Breast epithelium (tissue), 4 donors: ENCODE results near the gene FRRS1. TPM values are rescaled to one million over a fixed set of nuclear protein-coding genes. Genes with fewer than 3 reads are reported as not detected.

Experiments
- DNase-seq, 2 donors: peaks; one replicate each; pipeline ENCODE4 v3.0.0-alpha.2; 2019; ENCODE audit warnings: low spot score in 2 of 2
- H3K27ac ChIP-seq, 2 donors: fragments of 200-600 bp; sonication (generic) in 1 of 2; one replicate each; pipeline ENCODE4 v1.5.1; 2016 to 2019; ENCODE audit warnings: mild to moderate bottlenecking in 1 of 2
- H3K27me3 ChIP-seq, 2 donors: fragments of 200-600 bp; sonication (generic) in 1 of 2; one replicate each; pipeline versions ENCODE4 v1.5.1 to v1.6.0; 2017 to 2019; ENCODE audit warnings: control low read depth in 1 of 2, mild to moderate bottlenecking in 1 of 2
- H3K36me3 ChIP-seq: fragments of 200-600 bp; one replicate; pipeline ENCODE4 v1.5.1; 2019
- H3K4me1 ChIP-seq, 2 donors: fragments of 200-600 bp; sonication (generic); one replicate each; pipeline ENCODE4 v1.5.1; 2016 to 2019; ENCODE audit warnings: control low read depth in 1 of 2
- H3K4me3 ChIP-seq, 3 donors: fragments of 200-600 bp; sonication (generic); 1 replicate in 2 of 3; 2 replicates in 1 of 3; pipeline ENCODE4 v1.5.1; 2016 to 2019; ENCODE audit warnings: mild to moderate bottlenecking in 3 of 3, moderate library complexity in 2 of 3
- H3K9me3 ChIP-seq, 2 donors: fragments of 200-600 bp; sonication (generic) in 1 of 2; one replicate each; pipeline ENCODE4 v1.5.1; 2016 to 2019; ENCODE audit warnings: control low read depth in 1 of 2
- POLR2A ChIP-seq: fragments of 450-650 bp; IDR thresholded peaks from one replicate; pipeline ENCODE4 v1.6.1; 2016; ENCODE audit warnings: antibody characterized with exemption, mild to moderate bottlenecking, moderate library complexity
- POLR2AphosphoS5 ChIP-seq, 3 donors: sonication (generic); formaldehyde crosslinking; IDR thresholded peaks; one replicate each; pipeline ENCODE4 v1.6.1; 2017; ENCODE audit warnings: antibody characterized with exemption in 3 of 3
- intact Hi-C: fragments of 100-400 bp; cut with DNase I; formaldehyde crosslinking; loops from one replicate; pipeline ENCODE4 v1.15.1; 2023; ENCODE audit warnings: low total_unique reads
- total RNA-seq, 3 donors: library from RNA; depleted of rRNA; stranded (reverse); fragments of >200 nt; gene quantifications; one replicate each; pipeline ENCODE4 v1.1.0, GENCODE V29; 2016
- TF ChIP-seq, protein P1 (sequence below), 3 donors: fragments of 450-650 bp; IDR thresholded peaks; one replicate each; pipeline ENCODE4 v1.5.1; 2016 to 2017; ENCODE audit warnings: antibody characterized with exemption in 3 of 3, mild to moderate bottlenecking in 3 of 3, moderate library complexity in 3 of 3

FRRS1 gene
- total RNA-seq, 3 donors from 2014 or later, result 12.1 to 21.1 (median 12.5) TPM

DNA sequence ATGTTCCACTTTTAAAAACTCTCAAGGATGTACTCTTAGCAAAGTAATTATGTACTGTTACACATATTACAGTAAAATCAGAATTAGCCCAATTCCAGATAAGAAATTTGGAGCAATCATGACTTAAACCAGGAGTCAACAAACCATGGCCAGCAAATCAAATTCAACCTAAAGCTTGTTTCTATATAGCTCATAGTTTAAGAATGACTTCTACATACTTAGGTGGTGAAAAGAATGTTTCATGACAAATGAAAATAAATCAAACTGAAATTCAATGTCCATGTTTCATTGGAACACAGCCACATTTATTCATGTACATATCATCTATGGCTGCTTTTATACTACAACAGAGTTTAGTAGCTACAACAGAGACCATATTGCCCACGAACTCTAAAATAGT, 35.1 kb downstream of the FRRS1 start:
- H3K4me3 ChIP-seq, result no peak overlapping the region
- H3K27ac ChIP-seq, result no peak overlapping the region
- H3K36me3 ChIP-seq, result no peaks in the 10 kb centered on the region
- no peaks in the 10 kb centered on the region for H3K27me3 ChIP-seq
- no peaks in the 10 kb centered on the region for H3K9me3 ChIP-seq
- intact Hi-C loops, result no loop called here
- no peak for DNase-seq
- H3K4me1 ChIP-seq, result no peaks in the 10 kb centered on the region
- TF ChIP-seq, protein P1, sequence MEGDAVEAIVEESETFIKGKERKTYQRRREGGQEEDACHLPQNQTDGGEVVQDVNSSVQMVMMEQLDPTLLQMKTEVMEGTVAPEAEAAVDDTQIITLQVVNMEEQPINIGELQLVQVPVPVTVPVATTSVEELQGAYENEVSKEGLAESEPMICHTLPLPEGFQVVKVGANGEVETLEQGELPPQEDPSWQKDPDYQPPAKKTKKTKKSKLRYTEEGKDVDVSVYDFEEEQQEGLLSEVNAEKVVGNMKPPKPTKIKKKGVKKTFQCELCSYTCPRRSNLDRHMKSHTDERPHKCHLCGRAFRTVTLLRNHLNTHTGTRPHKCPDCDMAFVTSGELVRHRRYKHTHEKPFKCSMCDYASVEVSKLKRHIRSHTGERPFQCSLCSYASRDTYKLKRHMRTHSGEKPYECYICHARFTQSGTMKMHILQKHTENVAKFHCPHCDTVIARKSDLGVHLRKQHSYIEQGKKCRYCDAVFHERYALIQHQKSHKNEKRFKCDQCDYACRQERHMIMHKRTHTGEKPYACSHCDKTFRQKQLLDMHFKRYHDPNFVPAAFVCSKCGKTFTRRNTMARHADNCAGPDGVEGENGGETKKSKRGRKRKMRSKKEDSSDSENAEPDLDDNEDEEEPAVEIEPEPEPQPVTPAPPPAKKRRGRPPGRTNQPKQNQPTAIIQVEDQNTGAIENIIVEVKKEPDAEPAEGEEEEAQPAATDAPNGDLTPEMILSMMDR (IDR thresholded peaks at IDR 0.05), result no peak
- TF ChIP-seq POLR2A (no peak), POLR2AphosphoS5 (IDR thresholded peaks at IDR 0.05) (no peak)

DNA sequence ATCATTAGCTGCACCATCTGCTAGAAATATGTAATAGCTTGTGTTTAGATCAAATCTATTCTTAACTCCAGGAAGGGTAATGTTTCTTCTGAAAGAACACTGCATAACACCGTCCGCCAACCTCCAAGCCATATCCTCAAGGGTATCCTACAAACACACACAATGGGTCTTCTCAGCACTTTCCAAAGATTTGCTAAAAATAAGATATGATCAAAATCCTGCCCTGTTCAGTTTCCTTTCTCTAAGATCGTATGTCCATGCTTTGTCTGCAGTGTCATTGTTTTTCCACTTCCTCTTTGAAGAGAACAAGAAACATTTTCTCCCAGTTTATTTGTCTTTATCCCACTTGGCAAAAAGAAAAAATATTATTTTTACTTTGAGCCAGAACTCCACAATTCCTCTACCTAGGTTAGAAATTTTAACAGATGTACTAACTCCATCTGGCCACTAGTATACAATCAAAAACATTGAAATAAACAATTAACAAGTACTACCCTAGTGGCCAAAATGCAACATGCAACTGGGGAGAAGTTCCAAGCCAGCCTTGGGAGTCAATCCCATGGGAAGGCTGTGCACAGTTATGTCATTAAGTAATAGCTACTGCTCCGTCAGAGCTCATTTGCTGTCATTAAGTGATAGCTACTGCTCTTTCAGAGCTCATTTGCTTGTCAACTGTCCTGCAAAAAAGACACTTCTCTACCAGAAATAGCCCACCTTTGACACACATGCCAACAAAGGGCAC, 37.8 kb downstream of the FRRS1 start:
- H3K9me3 ChIP-seq, result no peaks in the 10 kb centered on the region
- H3K4me1 ChIP-seq, result no peaks in the 10 kb centered on the region
- peak overlapping the region in 1 of 2 donors; percentile 13 for H3K27ac ChIP-seq
- TF ChIP-seq, protein P1 (IDR thresholded peaks at IDR 0.05), result peak in 2 of 3 donors; percentile 14 to 47
- no peak for TF ChIP-seq POLR2AphosphoS5 (IDR thresholded peaks at IDR 0.05)
- intact Hi-C loops, result no loop called here
- no peak overlapping the region for H3K4me3 ChIP-seq
- no peaks in the 10 kb centered on the region for H3K36me3 ChIP-seq
- no peaks in the 10 kb centered on the region for H3K27me3 ChIP-seq
- DNase-seq, result no peak

DNA sequence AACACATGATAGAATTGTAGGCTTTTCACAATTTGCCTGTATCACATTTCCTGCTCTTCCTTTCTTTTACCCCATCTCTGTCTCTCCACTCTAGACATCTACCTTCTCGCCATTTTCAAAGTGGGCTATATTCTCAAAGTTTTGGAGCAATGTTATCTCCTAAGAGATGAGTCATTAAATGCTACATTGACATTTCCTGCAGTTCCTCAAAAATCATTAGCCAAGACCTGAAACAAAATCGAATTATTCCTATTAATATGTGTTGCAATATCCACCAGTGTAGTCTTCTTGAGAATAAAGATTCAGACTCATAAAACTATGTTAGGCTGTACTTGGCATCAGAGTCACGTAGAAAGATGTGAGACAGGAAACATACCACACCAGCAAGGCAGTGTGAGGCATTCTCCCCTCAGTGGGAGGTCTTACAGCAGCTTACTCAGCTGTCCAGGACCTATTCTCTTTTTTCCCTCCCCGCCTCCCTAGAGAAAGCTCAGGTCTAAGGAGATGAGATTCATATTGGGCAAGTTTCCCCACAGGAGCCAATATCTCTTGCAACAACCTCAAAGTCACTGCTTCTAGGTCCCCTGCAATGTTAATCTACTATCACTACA, 38.8 kb downstream of the FRRS1 start:
- H3K9me3 ChIP-seq, result no peaks in the 10 kb centered on the region
- intact Hi-C loops, result no loop called here
- H3K36me3 ChIP-seq, result no peaks in the 10 kb centered on the region
- no peaks in the 10 kb centered on the region for H3K4me1 ChIP-seq
- H3K4me3 ChIP-seq, result no peak overlapping the region
- DNase-seq, result no peak
- no peak overlapping the region for H3K27ac ChIP-seq
- H3K27me3 ChIP-seq, result no peaks in the 10 kb centered on the region
- TF ChIP-seq POLR2AphosphoS5 (IDR thresholded peaks at IDR 0.05) (no peak), POLR2A (no peak)
- TF ChIP-seq, protein P1 (IDR thresholded peaks at IDR 0.05), result no peak

DNA sequence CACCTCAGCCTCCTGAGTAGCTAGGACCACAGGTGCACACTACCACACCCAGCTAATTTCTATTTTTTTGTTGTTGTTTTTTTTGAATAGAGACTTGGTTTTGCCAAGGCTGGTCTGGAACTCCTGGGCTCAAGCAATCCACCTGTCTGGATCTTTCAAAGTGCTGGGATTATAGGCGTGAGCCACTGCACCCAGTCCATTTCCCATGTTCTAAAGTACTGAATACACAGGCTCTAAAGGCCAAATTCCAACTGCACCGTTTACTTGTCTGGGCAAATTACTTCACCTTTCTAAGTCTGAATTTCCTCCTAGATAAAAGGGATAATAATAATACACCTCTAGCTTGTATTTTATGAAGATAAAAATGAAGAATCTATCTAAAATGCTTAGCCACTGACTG, 39.6 kb downstream of the FRRS1 start:
- no peaks in the 10 kb centered on the region for H3K27me3 ChIP-seq
- no peak for TF ChIP-seq POLR2A
- no peak for TF ChIP-seq POLR2AphosphoS5 (IDR thresholded peaks at IDR 0.05)
- TF ChIP-seq, protein P1 (IDR thresholded peaks at IDR 0.05), result no peak
- intact Hi-C loops, result no loop called here
- no peaks in the 10 kb centered on the region for H3K36me3 ChIP-seq
- H3K4me3 ChIP-seq, result no peak overlapping the region
- H3K27ac ChIP-seq, result no peak overlapping the region
- H3K4me1 ChIP-seq, result no peaks in the 10 kb centered on the region
- H3K9me3 ChIP-seq, result no peaks in the 10 kb centered on the region
- no peak for DNase-seq

DNA sequence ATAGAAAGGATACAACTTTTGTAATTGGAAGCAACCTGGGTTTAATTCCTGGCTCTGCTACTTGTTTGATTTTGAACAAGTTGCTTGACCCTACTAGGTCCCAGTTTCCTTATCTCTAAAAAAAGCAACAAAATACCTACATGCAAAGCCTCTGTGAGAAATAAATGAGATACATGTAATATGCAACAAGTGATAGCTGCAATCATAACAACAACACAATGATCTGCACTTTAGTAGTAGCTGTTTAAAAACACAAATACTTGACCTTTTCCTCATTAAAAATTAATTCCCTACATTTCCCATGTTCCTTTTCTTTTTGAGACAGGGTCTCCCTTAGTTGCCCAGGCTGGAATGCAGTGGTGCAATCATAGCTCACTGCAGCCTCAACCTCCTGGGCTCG, 40.0 kb downstream of the FRRS1 start:
- no peaks in the 10 kb centered on the region for H3K36me3 ChIP-seq
- no peaks in the 10 kb centered on the region for H3K27me3 ChIP-seq
- intact Hi-C loops, result no loop called here
- H3K4me3 ChIP-seq, result no peak overlapping the region
- no peaks in the 10 kb centered on the region for H3K4me1 ChIP-seq
- no peaks in the 10 kb centered on the region for H3K9me3 ChIP-seq
- TF ChIP-seq POLR2AphosphoS5 (IDR thresholded peaks at IDR 0.05) (no peak), POLR2A (no peak)
- TF ChIP-seq, protein P1 (IDR thresholded peaks at IDR 0.05), result no peak
- no peak for DNase-seq
- H3K27ac ChIP-seq, result no peak overlapping the region
